HepG2 (cell line): Measurements from ENCODE around the gene CISD3. TPM values are rescaled to one million over a fixed set of nuclear protein-coding genes. Genes with fewer than 3 reads are reported as not detected.

Experiments used
- CREB1 ChIP-seq, 2 experiments: fragments of 450-650 bp in 1 of 2; IDR thresholded peaks; 2 replicates each; pipeline ENCODE4 v1.6.1; 2016 to 2017; ENCODE audit warnings: control low read depth in 1 of 2, mild to moderate bottlenecking in 1 of 2, missing compliant biosample characterization in 1 of 2, missing genetic modification characterization in 1 of 2
- GABPA ChIP-seq, 2 experiments: IDR thresholded peaks; 2 replicates each; pipeline ENCODE4 v1.6.1; 2011 to 2016; ENCODE audit warnings: low read depth in 2 of 2, low read length in 1 of 2, missing biosample characterization in 1 of 2, missing genetic modification characterization in 1 of 2
- GABPB1 ChIP-seq: IDR thresholded peaks from 2 replicates; pipeline ENCODE4 v1.6.1; 2016; ENCODE audit warnings: mild to moderate bottlenecking, missing genetic modification reagents, moderate library complexity, missing compliant biosample characterization
- GATAD2A ChIP-seq: IDR thresholded peaks from 2 replicates; pipeline ENCODE4 v1.6.1; 2016
- KMT2A ChIP-seq: sonication (generic); formaldehyde crosslinking; IDR thresholded peaks from 2 replicates; pipeline ENCODE4 v1.4.0; 2020; ENCODE audit warnings: missing genetic modification reagents
- RARG ChIP-seq: sonication (generic); formaldehyde crosslinking; IDR thresholded peaks from 2 replicates; pipeline ENCODE4 v1.4.0; 2020; ENCODE audit warnings: low read depth, mild to moderate bottlenecking, missing genetic modification reagents
- SKI ChIP-seq: fragments of 450-650 bp; IDR thresholded peaks from one replicate; pipeline ENCODE4 v1.6.1; 2018; ENCODE audit warnings: mild to moderate bottlenecking; ENCODE audit not compliant: partially characterized antibody
- ZNF281 ChIP-seq: sonication (generic); formaldehyde crosslinking; IDR thresholded peaks from 2 replicates; pipeline ENCODE4 v1.4.0; 2020; ENCODE audit warnings: missing genetic modification reagents, borderline replicate concordance
- ZNF326 ChIP-seq: sonication (generic); formaldehyde crosslinking; IDR thresholded peaks from 2 replicates; pipeline ENCODE4 v1.4.0; 2020; ENCODE audit warnings: missing genetic modification reagents, borderline replicate concordance
- ZNF362 ChIP-seq: sonication (generic); formaldehyde crosslinking; IDR thresholded peaks from 2 replicates; pipeline ENCODE4 v1.4.0; 2020; ENCODE audit warnings: missing genetic modification reagents, mild to moderate bottlenecking, borderline replicate concordance
- ZNF772 ChIP-seq: sonication (generic); formaldehyde crosslinking; IDR thresholded peaks from 2 replicates; pipeline ENCODE4 v1.5.0; 2020; ENCODE audit warnings: mild to moderate bottlenecking, missing genetic modification reagents
- ZNF776 ChIP-seq: sonication (generic); formaldehyde crosslinking; IDR thresholded peaks from 2 replicates; pipeline ENCODE4 v1.4.0; 2020; ENCODE audit warnings: mild to moderate bottlenecking, missing genetic modification reagents
- ZNF788 ChIP-seq: sonication (generic); formaldehyde crosslinking; IDR thresholded peaks from 2 replicates; pipeline ENCODE4 v1.5.0; 2020; ENCODE audit warnings: mild to moderate bottlenecking, missing genetic modification reagents, borderline replicate concordance
- polyA plus RNA-seq, 8 experiments: library from polyadenylated mRNA; depleted of rRNA in 3 of 8; stranded (reverse) in 7 of 8; unstranded in 1 of 8; fragments of >200 nt; fragmentation: Illumina TruSeq in 4 of 8; extraction: Trizol in 4 of 8; gene quantifications; 2 replicates each; pipeline versions ENCODE4 v1.2.1 to v1.2.3, GENCODE V29; 2011 to 2016; ENCODE audit warnings: low read depth in 4 of 8, missing spikeins in 1 of 8, mixed read lengths in 1 of 8; ENCODE audit not compliant: insufficient read depth in 1 of 8
- total RNA-seq, 5 experiments: library from RNA; depleted of rRNA; stranded (reverse); fragments of >200 nt; fragmentation: Illumina TruSeq; extraction: Trizol; gene quantifications; 2 replicates each; pipeline ENCODE4 v1.2.3, GENCODE V29; 2016; ENCODE audit warnings: low read depth in 1 of 5

Gene CISD3
- total and polyA plus RNA-seq, 2 of the 13 experiments (the other 11 are each of a cell fraction or from before 2014, with no cell fraction given): 30.0 to 34.1 TPM

GRCh38 chr17:38729886-38730525 lies at the start of gene CISD3 (continued):
- TF ChIP-seq CREB1 (IDR thresholded peaks at IDR 0.05) (peak; percentile 1; the same call in 1 of the 2 replicates), CREB1 (CRISPR knock-in tag; IDR thresholded peaks at IDR 0.05) (no peak), GABPB1 (CRISPR knock-in tag) (peak; percentile 67), GABPA (IDR thresholded peaks at IDR 0.05; ENCODE audit: low read depth, low read length) (peak; percentile 51), GABPA (CRISPR knock-in tag; IDR thresholded peaks at IDR 0.05; ENCODE audit: low read depth) (no peak; the same call in 1 of the 2 replicates), ZNF362 (CRISPR knock-in tag) (no peak), ZNF281 (no peak), ZNF772 (CRISPR knock-in tag) (peak; percentile 45; the same call in 1 of the 2 replicates), GATAD2A (CRISPR knock-in tag) (0 out of 2 replicates have a peak, but pooled peaks have one; percentile 11), ZNF776 (CRISPR knock-in tag) (peak; percentile 77; the same call in 1 of the 2 replicates), ZNF788 (CRISPR knock-in tag) (peak; percentile 84; the same call in 1 of the 2 replicates), ZNF326 (CRISPR knock-in tag) (peak; percentile 83; the same call in 1 of the 2 replicates), SKI (peak; percentile 84), KMT2A (CRISPR knock-in tag) (peak; percentile 60; the same call in 1 of the 2 replicates), RARG (CRISPR knock-in tag) (no peak)
